Upper lobe of left lung (tissue), 4 donors: ENCODE measurements around the gene LBP.

Experiments
- POLR2A ChIP-seq, 4 donors: fragments of 450-650 bp; IDR thresholded peaks; one replicate each; pipeline ENCODE4 v1.5.1; 2016 to 2017; ENCODE audit warnings: antibody characterized with exemption in 4 of 4, mild to moderate bottlenecking in 2 of 4
- TF ChIP-seq, protein P1 (sequence below), 6 experiments: fragments of 450-650 bp in 4 of 6; fragments of 200-600 bp in 2 of 6; sonication (generic) in 2 of 6; IDR thresholded peaks; one replicate each; pipeline ENCODE4 v1.5.1; 2016 to 2019; ENCODE audit warnings: antibody characterized with exemption in 6 of 6

DNA sequence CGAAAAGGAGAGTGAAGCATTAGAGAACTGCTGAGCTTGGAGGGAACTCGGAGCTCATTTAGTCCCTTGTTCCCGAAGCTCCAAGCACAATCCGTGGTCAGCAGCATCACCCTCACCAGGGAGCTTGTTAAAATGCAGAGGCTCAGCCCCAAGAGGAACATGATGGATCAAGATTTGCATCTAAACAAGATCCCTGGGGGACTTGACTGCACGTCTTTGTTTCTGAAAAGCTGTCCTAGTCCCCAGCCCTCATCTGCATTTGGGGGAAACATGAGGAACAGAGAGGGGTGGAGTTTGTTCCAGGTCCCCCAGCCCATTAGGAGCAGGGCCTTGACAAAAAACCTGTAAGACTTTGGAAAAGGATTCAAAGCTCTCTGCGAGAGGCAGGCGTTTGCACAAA, 4.1 kb upstream of the LBP start:
- TF ChIP-seq, protein P1, sequence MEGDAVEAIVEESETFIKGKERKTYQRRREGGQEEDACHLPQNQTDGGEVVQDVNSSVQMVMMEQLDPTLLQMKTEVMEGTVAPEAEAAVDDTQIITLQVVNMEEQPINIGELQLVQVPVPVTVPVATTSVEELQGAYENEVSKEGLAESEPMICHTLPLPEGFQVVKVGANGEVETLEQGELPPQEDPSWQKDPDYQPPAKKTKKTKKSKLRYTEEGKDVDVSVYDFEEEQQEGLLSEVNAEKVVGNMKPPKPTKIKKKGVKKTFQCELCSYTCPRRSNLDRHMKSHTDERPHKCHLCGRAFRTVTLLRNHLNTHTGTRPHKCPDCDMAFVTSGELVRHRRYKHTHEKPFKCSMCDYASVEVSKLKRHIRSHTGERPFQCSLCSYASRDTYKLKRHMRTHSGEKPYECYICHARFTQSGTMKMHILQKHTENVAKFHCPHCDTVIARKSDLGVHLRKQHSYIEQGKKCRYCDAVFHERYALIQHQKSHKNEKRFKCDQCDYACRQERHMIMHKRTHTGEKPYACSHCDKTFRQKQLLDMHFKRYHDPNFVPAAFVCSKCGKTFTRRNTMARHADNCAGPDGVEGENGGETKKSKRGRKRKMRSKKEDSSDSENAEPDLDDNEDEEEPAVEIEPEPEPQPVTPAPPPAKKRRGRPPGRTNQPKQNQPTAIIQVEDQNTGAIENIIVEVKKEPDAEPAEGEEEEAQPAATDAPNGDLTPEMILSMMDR (IDR thresholded peaks at IDR 0.05) = no peak
- no peak for TF ChIP-seq POLR2A (IDR thresholded peaks at IDR 0.05)
